T1000 (cell line): ENCODE measurements around the gene TCF4.
"Not testable (repeated sequence)": the region's sequence is repeated elsewhere in the genome, so short reads cannot be mapped to it uniquely, and the experiment has no call there.

Experiments
- DNase-seq: peaks from one replicate; lab custom pipeline; 2025; ENCODE audit warnings: mixed read lengths; lab: John Stamatoyannopoulos, UW

TCF4 gene

DNA sequence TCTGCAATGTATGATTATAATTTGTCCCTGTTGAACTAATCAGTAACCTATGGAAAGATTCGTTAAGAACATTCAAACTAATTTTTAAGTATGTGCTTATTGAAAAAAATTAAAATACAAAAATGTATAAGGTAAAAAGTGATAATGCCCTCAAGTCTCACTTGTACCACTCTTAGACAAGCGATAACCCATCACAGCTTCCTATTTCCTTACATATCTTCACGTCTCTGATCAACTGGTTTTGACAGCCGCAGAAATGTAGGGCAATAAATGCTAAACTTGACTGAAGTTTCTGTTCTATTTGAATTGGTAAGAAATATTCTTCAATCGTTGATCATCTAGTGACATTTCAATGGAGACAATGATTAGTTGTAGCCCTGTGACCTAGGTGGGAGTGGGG, 112.5 kb downstream of the TCF4 start:
- no peak for DNase-seq

DNA sequence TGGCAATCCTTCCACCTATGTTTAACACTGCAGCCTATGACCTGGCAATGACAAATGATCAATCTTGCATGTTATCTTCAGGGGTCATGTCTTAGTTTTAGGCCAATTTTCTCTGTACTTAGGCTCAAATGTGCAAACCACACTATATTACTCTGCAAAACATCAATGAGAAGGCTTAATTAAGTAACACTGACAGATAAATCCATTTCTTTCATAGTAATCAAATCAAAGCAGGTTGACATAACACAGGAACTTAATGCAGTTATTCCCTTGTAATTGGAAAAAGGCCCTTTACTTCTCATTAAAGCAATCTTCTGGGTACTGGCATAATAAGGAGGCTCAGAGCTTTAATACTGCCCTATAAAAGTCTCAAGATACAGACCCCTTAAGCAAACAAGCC, 114.4 kb downstream of the TCF4 start:
- DNase-seq: no peak

DNA sequence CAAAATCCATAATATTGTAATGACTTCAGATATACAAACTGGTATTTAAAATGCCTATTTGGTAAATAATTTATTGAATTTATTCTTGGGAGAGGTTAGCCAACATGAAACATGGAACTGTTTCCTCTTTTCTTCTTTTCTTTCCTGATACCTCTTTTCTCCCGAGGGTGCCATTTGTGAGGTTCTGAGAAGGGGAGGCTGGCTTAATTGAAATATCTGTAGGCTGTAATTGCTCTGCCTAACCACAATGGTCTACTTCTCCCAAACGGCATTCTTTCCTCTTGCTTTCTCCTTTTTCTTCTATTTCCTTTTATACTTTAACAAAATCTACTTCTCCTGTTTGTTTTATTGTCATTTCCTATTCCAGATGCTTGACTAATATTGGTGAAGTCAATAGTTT, 114.9 kb downstream of the TCF4 start:
- DNase-seq: no peak

DNA sequence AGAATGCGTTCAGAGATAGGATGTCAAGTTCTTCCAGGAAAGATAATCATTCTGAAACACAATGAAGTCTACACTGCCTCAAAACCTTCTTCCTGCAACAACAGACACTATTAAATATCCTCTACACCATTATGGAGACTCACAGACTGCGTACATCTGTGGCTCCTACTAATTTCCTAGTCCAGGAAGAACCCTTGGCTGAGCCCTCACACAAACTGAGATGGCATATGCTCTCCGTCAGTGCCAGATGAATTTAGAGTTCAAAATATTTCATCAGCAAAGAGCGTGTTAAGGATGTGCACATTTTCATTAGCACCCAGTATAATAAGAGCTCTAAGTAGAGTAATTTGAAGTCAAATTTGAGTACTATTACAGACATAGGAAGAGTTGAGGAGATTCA, 117.2 kb downstream of the TCF4 start:
- DNase-seq: no peak

DNA sequence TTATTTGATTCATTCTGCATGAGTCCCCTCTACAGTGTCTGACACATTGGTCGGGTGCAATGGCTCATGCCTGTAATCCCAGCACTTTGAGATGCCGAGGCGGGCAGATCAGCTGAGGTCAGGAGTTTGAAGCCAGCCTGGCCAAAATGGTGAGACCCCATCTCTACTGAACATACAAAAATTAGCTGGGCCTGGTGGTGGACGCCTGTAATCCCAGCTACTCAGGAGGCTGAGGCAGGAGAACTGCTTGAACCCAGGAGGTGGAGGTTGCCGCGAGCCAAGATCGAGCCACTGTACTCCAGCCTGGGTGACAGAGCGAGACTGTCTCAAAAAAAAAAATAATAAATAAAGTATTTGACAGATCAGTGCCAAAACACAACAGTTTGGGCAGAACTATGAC, 118.9 kb downstream of the TCF4 start:
- DNase-seq: not testable (repeated sequence)

DNA sequence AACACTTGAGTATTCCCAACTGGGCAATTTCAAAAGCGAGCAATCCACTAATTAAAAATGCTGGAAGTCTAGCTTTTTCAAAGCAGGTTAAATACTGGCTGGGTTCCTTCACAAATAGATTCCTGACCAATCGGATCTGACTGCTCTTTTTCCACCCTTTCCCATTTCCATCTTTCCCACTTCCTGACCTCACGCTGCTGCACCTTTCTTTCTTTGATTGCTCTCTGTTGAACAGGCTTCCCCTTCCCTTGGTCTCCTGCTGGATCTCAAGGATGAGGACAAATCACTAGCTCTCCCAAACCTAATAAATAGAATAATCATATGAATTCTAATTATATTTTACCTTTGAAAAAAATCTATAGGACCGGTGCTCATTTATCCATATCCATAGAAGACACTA, 121.2 kb downstream of the TCF4 start:
- no peak for DNase-seq

DNA sequence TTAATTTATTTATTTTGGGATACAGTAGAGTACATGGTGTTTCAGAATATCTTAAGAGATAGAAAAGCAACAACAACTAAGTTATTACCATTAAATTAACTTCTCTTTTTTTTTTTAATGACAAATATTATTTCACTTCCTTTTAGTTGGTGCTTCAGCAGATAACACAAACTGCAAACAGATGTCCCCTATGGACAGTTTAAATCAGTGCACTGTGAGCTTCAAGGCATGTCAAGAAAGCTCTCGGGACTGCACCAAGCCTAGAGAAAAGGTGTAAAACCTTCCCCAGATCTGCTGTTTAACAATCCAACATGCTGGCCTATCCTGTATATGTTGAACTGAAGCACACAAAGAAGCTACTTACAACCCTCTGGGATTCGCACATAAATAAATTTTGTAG, 122.7 kb downstream of the TCF4 start:
- no peak for DNase-seq

DNA sequence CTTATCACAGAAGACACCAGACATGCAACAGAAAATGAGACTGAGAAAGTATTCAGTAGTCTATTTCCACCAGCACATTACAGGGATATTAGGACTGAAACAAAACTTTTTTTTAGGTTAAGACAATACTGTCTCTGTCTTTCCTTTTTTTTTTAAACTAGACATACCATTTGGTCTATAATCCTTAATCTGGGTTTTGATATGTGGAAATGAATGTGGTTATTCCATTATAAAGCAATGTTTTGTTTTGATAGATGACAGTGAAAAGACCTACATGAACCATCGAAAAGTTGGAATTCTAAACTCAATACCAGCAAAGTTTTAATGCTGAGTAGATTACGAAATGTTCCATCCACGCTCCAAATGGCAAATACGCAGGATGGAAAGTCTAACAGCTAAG, 123.4 kb downstream of the TCF4 start:
- no peak for DNase-seq

DNA sequence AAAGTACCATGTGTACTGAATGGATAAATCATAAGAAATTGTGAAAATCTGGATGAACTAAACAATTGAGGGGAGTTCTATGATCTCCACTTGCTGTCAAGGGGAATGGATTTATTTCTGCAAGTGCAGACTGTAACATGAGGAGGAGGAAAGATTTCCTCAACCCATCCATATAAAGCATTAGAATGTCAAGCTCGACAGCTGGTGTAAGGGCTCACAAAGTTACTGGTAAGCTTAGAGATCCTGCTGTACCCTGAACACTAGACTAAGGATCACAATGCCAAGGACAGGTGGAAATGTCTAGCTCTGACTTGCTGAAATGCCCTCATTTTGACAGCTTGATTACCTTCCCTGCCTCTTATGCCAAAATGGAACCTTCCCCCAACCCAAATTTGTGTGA, 125.3 kb downstream of the TCF4 start:
- no peak for DNase-seq

DNA sequence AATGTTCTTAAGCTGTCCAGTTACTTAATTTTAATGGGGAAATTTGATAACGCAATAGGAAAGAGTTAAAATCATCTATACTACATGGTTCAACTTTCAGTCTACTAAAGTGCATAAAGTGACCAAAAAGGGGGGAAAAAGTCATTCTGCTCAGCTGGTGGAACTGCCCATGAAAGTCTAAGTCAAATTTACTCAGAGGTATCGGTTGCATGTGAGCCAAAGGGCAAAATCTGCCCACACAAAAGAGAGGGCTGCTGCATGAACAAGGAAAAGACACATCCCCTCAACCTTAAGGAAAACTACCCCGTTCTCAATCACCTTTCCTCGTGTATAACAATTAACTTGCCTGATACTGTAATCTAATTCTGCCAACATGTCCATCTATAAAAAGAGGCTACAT, 126.1 kb downstream of the TCF4 start:
- no peak for DNase-seq

DNA sequence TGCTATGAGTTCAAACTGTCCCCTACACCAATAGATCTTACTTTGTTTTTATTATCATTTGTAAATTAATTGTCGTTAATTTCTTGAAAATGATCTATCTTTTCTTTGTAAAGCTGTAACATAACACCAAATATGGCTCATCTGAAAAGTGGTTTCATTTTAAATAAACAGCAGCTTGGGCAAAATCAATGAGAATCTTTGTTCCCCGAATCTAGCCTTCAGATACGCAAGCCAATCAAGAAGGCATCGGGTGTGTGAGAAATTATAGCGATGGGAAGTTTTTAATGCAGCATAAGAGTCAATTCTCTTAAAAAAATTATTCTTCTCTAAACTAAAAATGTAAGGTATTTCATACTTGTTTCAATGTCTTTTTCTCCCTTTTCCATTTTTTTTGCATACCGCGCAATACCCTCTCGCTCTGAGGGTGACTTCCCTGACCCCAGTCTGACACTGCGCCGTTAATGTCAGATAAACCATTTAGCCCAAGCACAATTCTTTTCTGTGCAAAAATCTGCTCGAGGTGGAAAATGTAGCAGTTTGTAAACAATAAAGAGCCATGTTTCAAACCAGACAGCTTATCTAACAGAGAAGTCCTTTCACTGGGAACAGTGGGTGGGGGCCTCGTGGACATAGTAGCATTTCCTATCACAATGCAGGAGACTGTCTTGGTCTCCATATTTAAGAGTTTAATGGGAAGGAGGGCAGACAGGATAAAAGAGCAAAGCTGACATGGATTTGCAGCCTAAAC, 129.4 kb downstream of the TCF4 start:
- DNase-seq: no peak

DNA sequence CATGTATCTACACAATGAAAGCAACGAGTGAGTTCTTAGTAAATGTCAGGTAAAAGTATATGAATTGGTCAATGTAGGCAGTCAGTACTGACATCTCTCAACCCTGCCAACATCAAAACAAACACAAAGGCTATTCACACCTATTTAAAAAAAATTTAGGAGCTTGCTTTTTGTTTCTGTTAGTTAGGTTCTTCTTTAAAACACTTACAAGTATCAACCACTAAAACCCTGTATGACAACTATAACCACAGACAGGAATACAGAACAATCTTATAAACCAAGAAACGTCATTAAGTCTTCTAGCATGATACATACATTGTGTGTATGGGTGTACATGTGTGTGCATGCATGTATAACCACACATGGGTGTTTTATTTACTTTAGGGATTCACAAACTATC, 131.0 kb downstream of the TCF4 start:
- DNase-seq: no peak

DNA sequence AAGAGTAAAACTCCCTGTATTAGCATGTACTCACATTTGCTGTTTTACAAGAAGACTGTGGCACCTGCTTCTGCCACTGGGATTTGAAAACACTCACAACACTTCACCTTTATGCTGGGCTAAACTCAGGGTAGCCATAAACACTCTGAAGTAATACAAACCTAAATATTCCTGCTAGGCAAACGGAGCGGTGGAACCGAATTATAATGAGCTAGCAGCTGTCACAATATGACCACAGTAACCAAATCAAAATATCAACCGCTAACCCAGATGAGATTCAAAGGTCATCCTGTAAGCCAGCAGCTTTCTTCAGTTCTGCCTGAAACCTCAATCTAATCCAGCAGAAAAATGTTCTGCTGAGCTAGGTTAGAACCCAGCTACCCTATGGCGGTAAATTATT, 132.1 kb downstream of the TCF4 start:
- no peak for DNase-seq

DNA sequence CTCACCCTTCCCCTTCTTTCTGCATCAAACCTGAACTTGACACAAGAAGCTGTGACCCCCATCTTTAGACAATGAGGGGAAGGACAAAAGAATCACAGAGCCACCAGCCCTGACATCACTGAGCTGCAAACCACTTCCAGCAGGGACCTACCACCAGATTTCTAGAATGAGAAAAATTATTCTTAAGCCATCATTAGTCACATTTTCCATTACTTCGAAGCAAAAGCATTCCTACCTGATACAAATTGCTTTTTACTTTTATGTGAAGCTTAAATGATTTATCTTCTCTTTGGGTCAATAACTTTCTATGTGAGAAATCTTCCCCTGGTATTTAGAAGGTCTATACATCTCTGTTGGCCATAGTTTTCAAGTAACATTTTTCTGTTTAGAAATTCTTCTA, 134.8 kb downstream of the TCF4 start:
- no peak for DNase-seq

DNA sequence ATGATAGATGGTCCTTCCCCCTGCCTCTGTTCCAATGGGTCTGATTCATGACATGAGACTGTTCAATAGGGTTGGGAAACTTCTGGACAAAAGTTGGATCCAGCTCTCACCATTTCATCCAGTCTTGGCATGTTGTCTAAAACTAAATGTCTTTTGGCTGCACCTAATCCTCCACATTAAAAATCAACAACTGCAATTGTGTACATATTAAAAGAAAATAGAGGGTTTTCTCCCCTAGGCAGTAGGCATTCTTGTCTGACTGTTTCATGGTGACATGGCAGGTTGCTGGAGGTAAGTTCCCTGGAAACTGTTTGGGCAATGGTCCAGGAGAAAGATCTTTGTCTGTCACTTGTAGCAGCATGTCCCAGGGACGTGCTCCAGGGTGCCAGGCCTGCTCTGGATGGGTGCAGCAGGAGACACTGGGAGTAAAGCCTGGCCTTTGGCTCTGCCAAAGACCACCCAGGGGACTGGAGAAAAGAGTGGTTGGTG, 135.8 kb downstream of the TCF4 start:
- no peak for DNase-seq

DNA sequence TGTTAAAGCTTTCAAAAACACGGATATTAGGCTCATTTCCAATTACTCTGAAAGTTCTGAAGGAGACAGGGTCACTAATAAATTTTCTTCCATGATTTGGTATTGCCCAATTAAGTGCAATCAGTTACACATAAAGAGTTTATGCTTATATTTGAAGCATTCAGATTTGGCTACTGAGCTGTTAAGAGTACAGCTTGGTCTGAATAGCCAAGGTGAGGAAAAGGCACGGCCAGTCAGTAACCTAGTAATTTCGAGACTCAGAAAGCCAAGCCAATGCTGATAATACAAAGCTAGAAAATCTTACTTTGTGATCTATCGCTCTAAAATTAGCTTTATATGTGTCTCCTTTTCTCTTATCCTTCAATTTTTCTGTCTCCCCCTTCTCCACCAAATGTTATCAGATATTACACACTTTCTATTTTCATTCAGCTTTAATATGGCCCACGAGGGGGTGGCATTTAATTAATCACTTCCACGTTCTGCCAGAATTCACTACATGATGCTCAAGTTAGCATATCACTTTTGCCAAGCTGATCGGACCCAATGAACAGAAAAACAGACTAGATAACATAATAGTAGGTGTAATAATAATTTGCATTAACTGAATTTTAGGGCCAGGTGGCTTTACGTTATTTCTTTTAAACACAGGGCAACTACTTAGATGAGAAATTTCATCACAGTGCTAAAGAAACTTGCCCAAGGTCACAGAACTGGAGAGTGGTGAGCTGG, 138.4 kb downstream of the TCF4 start:
- no peak for DNase-seq

DNA sequence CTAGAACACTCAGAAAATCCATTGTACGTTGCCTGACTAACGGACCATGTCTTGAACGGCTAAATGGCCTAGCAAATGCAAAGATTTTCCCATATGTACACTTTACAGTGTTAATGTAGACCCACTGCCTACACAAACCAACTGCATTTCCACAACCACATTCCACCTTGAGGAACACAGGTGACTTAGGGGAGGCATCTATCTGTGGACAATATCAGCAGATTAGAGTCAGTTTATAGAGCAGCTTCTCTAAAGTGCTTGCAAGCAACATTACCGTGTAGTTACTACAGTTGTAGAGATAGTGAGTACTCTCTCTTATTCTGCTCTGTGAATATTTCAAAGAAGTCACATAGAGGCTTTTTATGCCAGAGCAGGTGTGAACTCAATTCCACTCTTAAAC, 139.6 kb downstream of the TCF4 start:
- no peak for DNase-seq

DNA sequence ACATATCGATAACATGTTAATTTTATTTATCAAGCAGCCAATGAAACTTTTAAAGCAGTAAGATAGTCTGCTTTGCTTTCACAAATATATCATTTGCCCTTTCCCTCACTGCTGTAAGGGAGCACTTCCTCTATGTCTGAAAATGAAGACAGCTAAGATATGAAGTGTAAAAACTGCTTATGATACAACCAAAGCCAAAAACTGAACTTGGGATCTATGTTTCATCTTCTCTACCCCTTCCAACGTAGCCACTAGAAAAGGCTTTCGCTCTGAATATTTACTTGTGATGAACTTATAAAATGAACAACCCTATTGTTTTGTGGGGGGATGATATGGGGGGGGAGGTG, 140.3 kb downstream of the TCF4 start:
- no peak for DNase-seq

DNA sequence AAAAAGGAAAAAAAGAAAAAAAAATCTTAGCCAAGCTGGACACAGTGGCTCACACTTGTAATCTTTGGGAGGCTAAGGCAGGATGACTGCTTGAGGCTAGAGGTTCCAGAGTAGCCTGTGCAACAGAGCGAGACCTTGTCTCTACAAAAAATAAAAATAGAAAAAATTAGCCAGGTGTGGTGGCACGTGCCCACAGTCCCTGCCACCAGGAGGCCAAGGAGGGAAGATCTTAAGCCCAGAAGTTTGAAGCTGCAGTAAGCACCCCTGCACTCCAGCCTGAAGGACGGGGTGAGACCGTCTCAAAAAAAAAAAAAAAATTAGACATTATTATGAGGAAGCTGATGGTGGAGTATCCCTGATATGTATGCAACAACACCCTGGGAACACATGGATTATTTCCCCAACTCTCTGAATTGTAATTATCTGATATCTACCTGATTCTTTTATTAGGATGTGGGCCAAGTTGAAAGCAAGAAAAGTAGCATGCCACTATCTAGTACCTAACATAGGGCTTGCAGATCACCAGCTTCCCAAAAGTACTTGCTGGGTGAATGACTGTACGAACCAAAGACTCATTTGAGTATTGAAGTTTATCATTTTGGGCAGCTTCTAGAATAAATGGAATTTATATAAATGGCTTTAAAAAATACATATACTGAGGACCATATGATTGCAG, 140.9 kb downstream of the TCF4 start:
- no peak for DNase-seq

DNA sequence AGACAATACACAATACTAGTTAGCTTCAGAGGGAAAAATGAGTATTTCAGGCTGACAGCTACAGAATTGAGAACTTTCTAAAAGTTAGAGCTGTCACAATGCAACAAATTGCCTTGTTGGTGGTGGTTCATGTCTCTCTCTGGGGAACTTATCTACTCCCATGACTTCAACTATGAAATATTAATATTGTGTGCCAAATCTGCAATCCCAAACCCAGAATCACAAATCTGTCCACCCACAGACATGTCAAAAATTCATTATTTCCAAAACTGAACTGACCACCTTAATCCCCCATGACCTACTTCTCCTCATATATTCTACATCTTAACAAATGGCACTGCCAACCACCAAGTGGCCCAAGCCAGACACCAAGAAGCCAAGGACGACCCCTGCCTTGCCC, 143.5 kb downstream of the TCF4 start:
- DNase-seq: no peak

DNA sequence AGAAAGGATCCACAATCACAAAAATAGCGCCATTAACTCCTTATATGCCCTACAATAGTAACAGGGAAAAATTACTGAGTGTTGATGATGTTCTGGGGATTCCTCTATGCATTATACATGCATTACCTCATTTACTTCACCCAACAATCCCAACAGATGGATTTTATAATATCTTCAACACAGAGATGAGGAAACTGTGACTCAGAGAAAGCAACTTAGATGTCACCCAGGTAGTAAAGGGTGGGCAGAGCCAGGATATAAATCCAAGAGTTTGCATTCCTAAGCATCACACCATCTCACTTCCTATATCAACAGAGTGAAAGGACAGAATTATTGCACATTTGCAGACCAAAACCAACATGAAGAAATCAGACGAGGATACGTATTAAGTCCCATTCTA, 144.2 kb downstream of the TCF4 start:
- no peak for DNase-seq

DNA sequence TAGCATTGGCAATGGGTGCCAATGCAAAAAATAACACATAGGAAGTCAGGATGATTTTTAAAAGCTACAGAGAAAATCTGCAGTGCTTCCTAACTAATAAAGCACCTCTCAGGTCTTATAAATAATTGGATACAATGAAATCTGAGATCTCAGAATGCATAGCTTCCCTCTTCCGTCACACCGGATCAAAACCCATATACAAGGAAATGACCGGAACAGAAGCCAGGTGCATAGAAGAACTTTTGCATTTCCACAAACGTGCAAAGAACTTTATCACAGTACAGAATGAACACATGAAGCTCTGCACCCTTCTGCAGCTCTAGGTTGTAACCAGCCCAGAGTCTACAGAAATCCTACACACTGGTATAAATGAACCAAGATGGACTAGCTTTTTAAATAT, 145.4 kb downstream of the TCF4 start:
- DNase-seq: no peak

DNA sequence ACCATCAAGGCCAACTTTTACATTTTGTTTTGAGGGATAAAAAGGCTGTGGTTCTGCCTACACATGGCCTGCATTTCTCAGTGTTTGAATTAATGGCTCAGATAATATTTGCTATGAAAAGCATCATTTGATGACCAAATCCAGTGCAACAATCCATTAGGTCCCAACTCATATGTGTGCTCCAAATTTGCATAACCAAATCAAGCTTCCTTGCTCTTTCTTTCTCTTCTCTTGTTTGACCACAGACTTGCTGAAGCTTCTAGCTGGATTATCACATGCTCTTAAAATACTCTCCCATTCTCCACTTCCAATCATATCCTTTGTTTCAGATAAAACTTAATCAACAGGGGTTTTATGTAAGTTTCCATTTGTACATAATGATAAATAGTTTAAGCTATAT, 147.0 kb downstream of the TCF4 start:
- no peak for DNase-seq
